Sigmoid colon (tissue), 3 donors: ENCODE data around the gene YPEL5.

Experiments
- POLR2A ChIP-seq, 2 donors: fragments of 450-650 bp; IDR thresholded peaks; one replicate each; pipeline ENCODE4 v1.6.1; 2016; ENCODE audit warnings: antibody characterized with exemption in 2 of 2, mild to moderate bottlenecking in 2 of 2, moderate library complexity in 2 of 2
- TF ChIP-seq, protein P1 (sequence below), 4 experiments: fragments of 450-650 bp in 3 of 4; fragments of 200-600 bp in 1 of 4; IDR thresholded peaks; one replicate each; pipeline ENCODE4 v1.5.1; 2016 to 2019; ENCODE audit warnings: antibody characterized with exemption in 4 of 4, mild to moderate bottlenecking in 3 of 4, moderate library complexity in 2 of 4

DNA sequence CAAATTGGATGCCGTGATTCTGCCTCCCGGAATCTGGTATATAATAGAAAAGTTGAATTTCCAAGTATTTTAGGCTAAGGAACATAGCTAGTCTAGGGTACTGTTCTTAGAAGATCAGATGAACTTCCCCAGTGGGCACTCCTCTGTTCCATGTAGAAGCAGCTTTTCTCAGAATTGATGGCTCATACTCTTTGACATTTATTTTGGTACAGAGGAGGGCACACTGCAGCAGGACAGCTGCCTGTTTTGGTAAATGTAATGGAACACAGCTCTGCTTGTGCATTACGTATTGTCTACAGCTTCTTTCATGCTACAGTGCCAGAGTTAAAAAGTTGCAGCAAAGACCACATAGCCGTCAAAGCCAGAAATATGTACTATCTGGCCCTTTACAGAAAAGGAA is 10.8 kb downstream of the YPEL5 start:
- TF ChIP-seq, protein P1, sequence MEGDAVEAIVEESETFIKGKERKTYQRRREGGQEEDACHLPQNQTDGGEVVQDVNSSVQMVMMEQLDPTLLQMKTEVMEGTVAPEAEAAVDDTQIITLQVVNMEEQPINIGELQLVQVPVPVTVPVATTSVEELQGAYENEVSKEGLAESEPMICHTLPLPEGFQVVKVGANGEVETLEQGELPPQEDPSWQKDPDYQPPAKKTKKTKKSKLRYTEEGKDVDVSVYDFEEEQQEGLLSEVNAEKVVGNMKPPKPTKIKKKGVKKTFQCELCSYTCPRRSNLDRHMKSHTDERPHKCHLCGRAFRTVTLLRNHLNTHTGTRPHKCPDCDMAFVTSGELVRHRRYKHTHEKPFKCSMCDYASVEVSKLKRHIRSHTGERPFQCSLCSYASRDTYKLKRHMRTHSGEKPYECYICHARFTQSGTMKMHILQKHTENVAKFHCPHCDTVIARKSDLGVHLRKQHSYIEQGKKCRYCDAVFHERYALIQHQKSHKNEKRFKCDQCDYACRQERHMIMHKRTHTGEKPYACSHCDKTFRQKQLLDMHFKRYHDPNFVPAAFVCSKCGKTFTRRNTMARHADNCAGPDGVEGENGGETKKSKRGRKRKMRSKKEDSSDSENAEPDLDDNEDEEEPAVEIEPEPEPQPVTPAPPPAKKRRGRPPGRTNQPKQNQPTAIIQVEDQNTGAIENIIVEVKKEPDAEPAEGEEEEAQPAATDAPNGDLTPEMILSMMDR (IDR thresholded peaks at IDR 0.05) = no peak
- TF ChIP-seq POLR2A (IDR thresholded peaks at IDR 0.05) = no peak
